Transverse colon (tissue), 4 donors: ENCODE data around the gene LAMTOR1. TPM values are rescaled to one million over a fixed set of nuclear protein-coding genes. Genes with fewer than 3 reads are reported as not detected.

Experiments
- DNase-seq: peaks from one replicate; pipeline ENCODE4 v3.0.0-alpha.2; 2019
- H3K27ac ChIP-seq, 4 donors: fragments of 200-600 bp; sonication (generic); 2 replicates each; pipeline ENCODE4 v1.5.1; 2016 to 2018; ENCODE audit warnings: inconsistent platforms in 4 of 4
- H3K27me3 ChIP-seq: fragments of 200-600 bp; sonication (generic); 2 replicates; pipeline ENCODE4 v1.5.1; 2017; ENCODE audit warnings: inconsistent platforms
- H3K36me3 ChIP-seq, 4 donors: fragments of 200-600 bp; sonication (generic); 2 replicates each; pipeline ENCODE4 v1.5.1; 2017 to 2019; ENCODE audit warnings: inconsistent platforms in 4 of 4
- H3K4me1 ChIP-seq, 4 donors: fragments of 200-600 bp; sonication (generic); 2 replicates each; pipeline ENCODE4 v1.5.1; 2017 to 2020; ENCODE audit warnings: inconsistent platforms in 4 of 4
- H3K4me3 ChIP-seq, 4 donors: fragments of 200-600 bp; sonication (generic); 1 replicate in 1 of 4; 2 replicates in 3 of 4; pipeline versions ENCODE4 v1.5.1 to v1.6.1; 2017 to 2019; ENCODE audit warnings: inconsistent platforms in 4 of 4
- H3K9me3 ChIP-seq, 2 donors: fragments of 200-600 bp; sonication (generic); 2 replicates each; pipeline ENCODE4 v1.5.1; 2017 to 2019; ENCODE audit warnings: inconsistent platforms in 2 of 2
- CTCF ChIP-seq, 5 experiments: fragments of 200-600 bp in 3 of 5; fragments of 450-650 bp in 2 of 5; sonication (generic) in 3 of 5; IDR thresholded peaks; 1 replicate in 2 of 5; 2 replicates in 3 of 5; pipeline ENCODE4 v1.5.1; 2016 to 2017; ENCODE audit warnings: antibody characterized with exemption in 5 of 5, inconsistent platforms in 3 of 5, mild to moderate bottlenecking in 2 of 5, moderate library complexity in 1 of 5
- EP300 ChIP-seq: sonication (generic); formaldehyde crosslinking; IDR thresholded peaks from one replicate; pipeline ENCODE4 v1.6.1; 2017; ENCODE audit warnings: antibody characterized with exemption, low read depth
- POLR2A ChIP-seq: fragments of 450-650 bp; IDR thresholded peaks from one replicate; pipeline ENCODE4 v1.6.1; 2016; ENCODE audit warnings: antibody characterized with exemption, mild to moderate bottlenecking, moderate library complexity
- POLR2AphosphoS5 ChIP-seq, 3 donors: sonication (generic); formaldehyde crosslinking; IDR thresholded peaks; one replicate each; pipeline ENCODE4 v1.6.1; 2016; ENCODE audit warnings: antibody characterized with exemption in 3 of 3
- WGBS, 2 donors: methylation state at CpG; one replicate each; pipeline ENCODE4 v1.1.5; 2018; ENCODE audit warnings: low coverage in 1 of 2; 5-methylcytosine and 5-hydroxymethylcytosine counted together
- in situ Hi-C, 4 donors: fragments of 200-750 bp; cut with MboI; loops; one replicate each; pipeline versions ENCODE4 v1.15.0 to v1.15.1; 2017; ENCODE audit warnings: low sequenced_read_pairs in 3 of 4, low pct_ligation_motif_present in 1 of 4, low pct_unique_long_range_greater_than_20kb in 1 of 4
- intact Hi-C: fragments of 100-400 bp; cut with DNase I; formaldehyde crosslinking; loops from one replicate; pipeline ENCODE4 v1.15.1; 2023; ENCODE audit warnings: low total_unique reads
- total RNA-seq, 4 donors: library from RNA; depleted of rRNA; stranded (reverse); fragments of >200 nt; gene quantifications; one replicate each; pipeline ENCODE4 v1.1.0, GENCODE V29; 2016

The LAMTOR1 gene
- total RNA-seq, 4 donors from 2014 or later = 59.1 to 156 (median 102) TPM

DNA sequence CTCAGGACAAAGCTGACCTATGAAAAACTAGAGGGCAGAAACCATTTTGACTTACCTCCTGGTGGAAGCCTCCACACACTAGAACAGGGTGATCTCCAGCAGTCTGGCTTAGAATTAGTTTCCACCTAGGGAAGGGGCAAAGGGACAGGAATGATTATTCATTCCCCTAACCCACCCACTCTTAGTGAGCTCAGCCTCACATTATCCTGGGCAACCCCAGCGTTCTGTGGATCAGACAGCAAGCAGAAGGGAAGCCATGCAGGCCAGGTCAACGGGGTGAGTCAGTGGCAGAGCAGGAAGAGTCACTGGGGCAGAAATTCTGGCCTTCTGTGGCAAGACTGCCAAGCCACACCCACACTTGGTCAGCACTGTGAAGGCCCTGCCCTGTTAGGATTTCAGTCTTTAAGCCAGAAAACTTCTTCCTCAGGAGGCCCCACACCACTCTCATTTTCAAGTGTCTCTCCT, 33.3 kb downstream of the LAMTOR1 start:
- peaks cover 30 to 59% (median 43%) of the 10 kb centered on the region in 4 donors for H3K4me1 ChIP-seq
- no peaks in the 10 kb centered on the region for H3K27me3 ChIP-seq
- 9% methylated on average over 2 of the region's 2 CpGs; no CpG with 5 or more reads in 1 of the 2 donors for WGBS, 2 donors
- intact Hi-C loops = no loop called here
- no peaks in the 10 kb centered on the region for H3K36me3 ChIP-seq
- TF ChIP-seq CTCF (IDR thresholded peaks at IDR 0.05) (no peak), POLR2A (no peak), POLR2AphosphoS5 (IDR thresholded peaks at IDR 0.05) (peak; percentile 13 to 71 (median 62))
- H3K27ac ChIP-seq = peak overlapping the region; percentile 76 to 85 (median 80)
- peak; percentile 83 for DNase-seq
- H3K9me3 ChIP-seq = no peaks in the 10 kb centered on the region
- in situ Hi-C loops = no loop called here
- no peak overlapping the region for H3K4me3 ChIP-seq

DNA sequence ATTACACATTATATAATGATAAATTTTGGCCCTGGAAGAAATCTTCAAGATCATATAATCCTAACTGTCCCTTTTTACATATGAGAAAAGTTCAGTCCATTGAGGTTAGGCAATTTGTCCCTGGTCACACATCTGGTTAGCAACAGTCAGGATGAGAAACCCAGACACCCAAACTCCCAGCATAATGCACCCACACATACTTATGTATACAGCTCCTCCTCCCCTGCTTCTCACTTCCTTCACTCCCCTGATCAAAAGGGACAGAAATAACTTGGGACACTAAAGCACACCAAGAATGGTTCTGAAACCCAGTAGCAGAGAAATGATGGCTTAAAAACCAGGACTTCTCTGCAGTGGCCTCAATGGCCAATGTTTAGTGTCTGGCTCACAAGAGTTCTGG, 33.9 kb downstream of the LAMTOR1 start:
- Histone ChIP-seq H3K4me1 (peaks cover 30 to 59% (median 43%) of the 10 kb centered on the region in 4 donors), H3K9me3 (no peaks in the 10 kb centered on the region), H3K4me3 (no peak overlapping the region), H3K27me3 (no peaks in the 10 kb centered on the region), H3K36me3 (no peaks in the 10 kb centered on the region), H3K27ac (peak overlapping the region; percentile 76 to 85 (median 80))
- DNase-seq = no peak
- in situ Hi-C loops = no loop called here
- intact Hi-C loops = no loop called here
- TF ChIP-seq CTCF (IDR thresholded peaks at IDR 0.05) (no peak), EP300 (no peak), POLR2AphosphoS5 (IDR thresholded peaks at IDR 0.05) (no peak), POLR2A (no peak)

GRCh38 chr11:72067676-72068075, 35.4 kb downstream of the LAMTOR1 start:
- intact Hi-C loops (no loop called here), in situ Hi-C loops (no loop called here)
- H3K9me3 ChIP-seq = no peaks in the 10 kb centered on the region
- H3K4me3 ChIP-seq = no peak overlapping the region
- H3K36me3 ChIP-seq = no peaks in the 10 kb centered on the region
- peaks cover 30 to 59% (median 43%) of the 10 kb centered on the region in 4 donors for H3K4me1 ChIP-seq
- peak overlapping the region in 3 of 4 donors; percentile 68 to 85 (median 77) for H3K27ac ChIP-seq
- H3K27me3 ChIP-seq = no peaks in the 10 kb centered on the region
- TF ChIP-seq POLR2A (no peak), POLR2AphosphoS5 (IDR thresholded peaks at IDR 0.05) (no peak), CTCF (IDR thresholded peaks at IDR 0.05) (no peak), EP300 (no peak)
- DNase-seq = no peak

DNA sequence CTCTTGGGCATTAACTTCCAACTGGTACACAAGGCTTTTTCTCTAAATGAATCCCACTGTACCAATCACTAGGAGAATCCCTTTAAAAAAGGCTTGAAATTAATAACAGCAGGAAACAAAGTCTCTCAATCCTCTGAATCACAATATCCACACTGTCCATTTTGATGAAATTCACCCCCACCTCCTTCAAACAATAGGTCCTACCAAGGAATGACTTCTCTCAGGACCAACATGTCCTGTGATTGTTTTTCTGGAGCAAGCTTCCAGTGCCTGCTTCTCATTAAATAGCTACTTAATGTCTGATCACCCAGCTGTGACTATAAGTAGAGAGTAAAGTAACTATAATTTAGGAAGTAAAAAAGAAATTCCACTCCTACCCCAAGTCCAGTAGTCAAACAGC, 35.8 kb downstream of the LAMTOR1 start:
- intact Hi-C loops = no loop called here
- Histone ChIP-seq H3K27ac (peak overlapping the region; percentile 55 to 85 (median 72)), H3K4me3 (no peak overlapping the region), H3K9me3 (no peaks in the 10 kb centered on the region), H3K4me1 (peaks cover 30 to 56% (median 40%) of the 10 kb centered on the region in 4 donors), H3K36me3 (no peaks in the 10 kb centered on the region), H3K27me3 (no peaks in the 10 kb centered on the region)
- DNase-seq = no peak
- in situ Hi-C loops = no loop called here
- TF ChIP-seq POLR2A (no peak), EP300 (no peak), POLR2AphosphoS5 (IDR thresholded peaks at IDR 0.05) (no peak), CTCF (IDR thresholded peaks at IDR 0.05) (no peak)
